GM18498 (cell line): ENCODE measurements around the gene SLC14A1.
"Not testable (repeated sequence)": the region's sequence is repeated elsewhere in the genome, so short reads cannot be mapped to it uniquely, and the experiment has no call there.

Experiments used
- ATAC-seq: cut with Tn5 transposase; IDR thresholded peaks from one replicate; pipeline ENCODE4 v1.9.1; 2021; ENCODE audit warnings: mild to moderate bottlenecking, moderate library complexity; ENCODE audit not compliant: unreplicated experiment

SLC14A1 gene

DNA sequence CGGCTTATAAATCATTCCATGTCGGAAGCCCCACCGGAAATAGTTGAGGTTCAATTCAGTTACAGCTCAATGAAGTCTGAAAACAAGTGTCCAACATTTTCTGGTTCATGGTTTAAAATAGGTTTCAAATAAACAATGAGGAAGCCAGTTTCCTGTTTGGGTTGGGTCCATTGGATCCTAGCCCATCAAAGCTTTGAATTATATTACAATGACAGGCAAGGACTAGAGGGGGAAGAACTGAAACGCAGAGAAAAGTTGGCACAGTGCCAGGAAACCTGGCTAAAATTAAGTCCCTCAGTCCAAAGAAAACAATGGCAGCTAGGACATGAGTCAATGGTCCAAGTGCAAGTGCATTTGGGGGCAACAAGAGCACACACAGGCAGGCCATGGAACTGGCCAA, 32.0 kb downstream of the SLC14A1 start:
- no peak for ATAC-seq

DNA sequence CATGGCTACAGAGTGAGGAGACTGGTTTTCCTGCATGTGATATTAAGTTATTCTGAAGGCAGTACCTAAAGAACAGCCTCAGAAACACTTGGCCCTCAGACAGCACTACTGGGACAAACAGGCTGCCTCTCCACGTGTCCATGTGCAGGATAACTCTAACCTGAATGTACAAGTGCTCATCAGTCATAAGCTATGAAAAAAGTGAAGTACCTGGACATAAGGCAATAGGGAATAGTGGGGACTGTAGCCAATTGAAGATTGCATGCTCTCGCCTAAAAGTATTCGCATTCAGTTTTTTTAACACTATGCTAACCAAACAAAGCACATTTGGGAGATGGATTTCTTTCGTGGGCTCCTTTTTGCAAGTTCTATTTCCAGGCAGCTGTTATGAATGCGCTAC, 33.0 kb downstream of the SLC14A1 start:
- ATAC-seq = no peak

DNA sequence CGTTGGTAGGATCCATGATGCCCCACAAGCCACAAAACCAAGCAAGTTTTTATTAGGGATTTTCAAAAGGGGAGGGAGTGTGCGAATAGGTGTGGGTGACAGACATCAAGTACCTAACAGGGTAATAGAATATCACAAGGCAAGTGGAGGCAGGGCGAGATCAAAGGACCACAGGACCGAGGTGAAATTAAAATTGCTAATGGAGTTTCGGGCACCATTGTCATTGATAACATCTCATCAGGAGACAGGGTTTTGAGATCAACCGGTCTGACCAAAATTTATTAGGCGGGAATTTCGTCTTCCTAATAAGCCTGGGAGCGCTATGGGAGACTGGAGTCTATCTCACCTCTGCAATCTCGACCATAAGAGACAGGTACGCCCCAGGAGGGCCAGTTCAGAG, 33.7 kb downstream of the SLC14A1 start:
- ATAC-seq = not testable (repeated sequence)

DNA sequence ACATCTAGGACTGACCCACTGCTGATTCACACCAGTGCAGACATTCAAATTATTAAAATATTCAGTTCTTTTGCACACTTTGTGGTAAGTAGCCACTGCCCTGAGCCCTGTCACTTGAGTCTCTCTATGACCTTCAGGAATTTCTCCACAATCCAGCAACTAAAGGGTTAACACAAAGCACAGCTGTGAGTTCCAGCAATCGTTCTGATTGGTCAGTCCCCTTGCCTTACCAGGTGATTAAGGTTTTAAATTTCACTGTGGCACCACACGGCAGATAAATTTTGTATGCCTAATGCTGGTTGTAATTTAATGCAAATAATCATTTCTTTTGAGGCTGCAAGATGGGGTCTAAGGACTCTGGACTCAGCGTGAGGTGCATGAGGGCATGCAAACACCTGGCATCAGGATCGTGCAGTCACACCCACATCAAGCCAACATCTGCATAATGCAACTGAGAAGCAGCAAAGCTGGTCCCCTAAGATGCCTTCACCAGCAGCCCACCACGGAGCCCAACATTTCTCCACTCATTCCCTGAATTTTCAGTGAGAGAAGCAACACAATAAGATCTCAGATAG, 36.6 kb downstream of the SLC14A1 start:
- ATAC-seq = no peak

DNA sequence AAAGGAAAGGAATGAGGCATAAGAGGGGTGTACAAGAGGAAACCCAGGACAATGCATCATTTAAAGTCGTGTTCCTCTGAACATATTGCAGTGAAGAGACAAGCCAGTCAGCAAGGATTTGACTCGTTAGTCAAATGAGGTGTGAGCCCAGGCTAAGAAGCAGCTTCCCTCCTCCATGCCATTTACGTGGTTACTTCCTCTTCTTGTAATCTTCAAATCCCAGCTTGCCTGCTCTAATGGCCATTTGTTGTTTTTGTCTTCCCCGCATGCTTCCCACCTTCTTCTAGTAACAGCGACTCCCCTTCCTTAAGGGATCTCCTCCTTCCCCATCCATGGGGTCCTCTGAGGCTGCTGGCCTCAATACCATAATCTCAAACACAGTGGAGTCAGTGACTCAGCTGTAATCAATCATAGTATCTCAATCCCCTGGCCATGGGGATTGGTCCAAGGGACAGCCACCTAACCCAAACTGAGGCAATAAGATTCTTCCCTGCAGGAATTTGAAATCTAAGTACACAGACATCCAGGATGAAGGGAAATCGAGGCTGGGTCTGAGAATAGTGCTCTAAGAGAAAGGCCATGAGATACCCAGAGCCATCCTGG, 37.6 kb downstream of the SLC14A1 start:
- ATAC-seq = no peak

DNA sequence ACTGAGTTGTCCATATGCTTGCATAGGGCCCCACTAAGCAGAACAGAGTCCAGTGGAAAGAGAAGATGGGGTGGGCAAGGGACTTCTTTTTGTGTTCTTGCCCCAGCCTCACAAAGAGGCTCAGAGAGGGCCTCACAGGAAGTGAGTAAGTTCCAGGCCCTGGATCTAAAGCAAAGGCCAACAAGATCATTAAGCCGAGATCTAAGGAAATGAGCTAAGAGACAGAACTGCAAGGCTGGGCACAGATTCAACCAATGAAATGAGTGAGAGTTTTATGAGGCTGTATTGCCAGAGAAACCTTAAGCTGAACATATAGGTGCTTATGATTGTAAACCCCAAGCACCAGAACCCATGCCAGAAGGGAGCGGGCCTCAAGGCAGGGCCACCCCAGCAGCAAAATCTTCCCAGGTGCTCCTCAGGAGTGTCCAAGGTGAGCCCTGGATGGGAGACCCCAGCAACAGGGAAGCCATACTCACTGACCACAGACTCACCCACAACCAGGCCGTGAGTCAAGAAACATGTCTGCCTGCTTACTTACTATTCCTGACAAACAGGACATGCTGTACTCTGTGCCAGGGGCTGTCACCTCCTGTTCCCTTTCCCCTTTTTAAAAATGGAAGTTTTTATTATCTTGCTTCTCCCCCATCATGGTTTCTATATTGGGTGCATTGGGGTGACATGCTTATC, 40.2 kb downstream of the SLC14A1 start:
- no peak for ATAC-seq

DNA sequence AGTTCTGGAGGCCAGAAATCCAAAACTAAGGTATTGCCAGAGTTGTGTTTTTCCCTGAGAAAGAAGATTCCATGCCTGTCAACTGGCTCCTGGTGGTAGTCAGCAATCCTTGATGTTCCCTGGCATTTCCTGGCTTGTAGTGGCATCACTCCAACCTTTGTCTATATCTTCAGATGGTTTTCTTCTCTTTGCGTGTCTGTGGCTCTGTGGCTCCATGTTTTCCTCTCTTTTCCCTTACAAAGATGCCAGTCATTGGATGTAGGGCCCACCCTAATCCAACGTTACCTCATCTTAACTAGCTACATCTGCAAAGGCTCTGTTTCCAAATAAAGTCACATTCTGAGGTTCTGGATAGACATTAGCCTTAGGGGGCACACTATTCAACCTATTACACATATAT, 41.8 kb downstream of the SLC14A1 start:
- no peak for ATAC-seq

DNA sequence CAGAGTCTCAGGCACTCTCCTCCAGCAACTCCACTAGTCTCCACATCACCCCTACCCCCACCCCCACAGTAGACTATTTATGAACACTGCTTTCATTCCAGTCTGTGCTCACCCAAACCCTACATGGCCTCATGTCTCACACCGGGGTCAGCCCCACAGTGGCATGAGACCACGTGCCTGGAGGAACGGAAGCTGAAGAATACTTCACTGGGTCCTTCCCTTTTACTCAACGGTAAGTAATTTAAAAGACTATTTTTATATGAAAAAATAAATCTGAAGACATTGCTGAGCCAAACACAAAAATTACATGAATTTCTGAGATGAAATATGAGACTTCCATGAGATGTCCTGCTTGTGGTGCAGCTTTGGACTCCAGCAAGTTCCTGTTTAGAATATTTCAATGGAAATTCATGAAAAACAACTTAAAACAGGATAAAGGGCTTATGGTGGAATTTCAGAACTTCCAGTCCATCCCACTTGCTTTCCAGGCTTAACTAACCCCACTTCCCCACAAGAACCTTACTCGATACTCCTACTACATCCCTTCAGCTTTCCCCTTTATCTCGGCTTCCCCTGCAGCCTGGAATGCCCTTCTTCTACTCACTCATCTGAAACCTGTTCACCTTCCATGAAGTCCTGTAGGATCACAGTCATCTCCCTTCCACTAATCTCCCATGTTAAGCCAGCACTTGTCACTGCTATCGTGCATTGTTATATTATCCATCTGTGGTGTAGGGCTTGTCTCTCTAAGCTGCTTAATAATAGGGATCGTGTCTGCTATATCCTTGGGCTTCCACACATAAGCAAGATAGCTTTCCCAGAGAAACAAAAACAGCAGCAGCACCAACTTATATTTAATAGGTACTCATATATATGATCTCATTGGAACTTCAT, 47.9 kb downstream of the SLC14A1 start:
- no peak for ATAC-seq

DNA sequence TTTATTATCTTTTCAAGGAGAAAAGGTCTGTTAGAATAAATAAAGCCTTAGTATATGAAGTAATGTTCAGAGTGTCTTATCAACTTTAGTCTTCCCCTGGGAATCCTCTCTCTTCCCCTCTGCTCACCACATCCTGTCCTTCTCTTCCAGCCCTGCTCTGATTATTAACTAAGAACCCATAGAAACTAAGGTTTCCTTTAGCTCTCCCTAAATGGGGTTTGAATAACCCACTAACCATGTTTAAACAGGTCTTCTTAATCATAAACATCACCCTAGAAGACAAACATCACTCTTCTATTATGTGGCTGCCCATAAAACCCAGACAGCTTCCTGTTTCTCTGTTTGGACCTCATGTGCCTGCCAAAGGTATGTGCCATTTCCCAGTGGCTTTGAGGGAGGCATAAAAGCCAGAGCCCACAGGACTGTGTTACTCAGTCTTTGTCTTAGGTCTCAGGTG, 50.1 kb downstream of the SLC14A1 start:
- ATAC-seq = peak; percentile 47

DNA sequence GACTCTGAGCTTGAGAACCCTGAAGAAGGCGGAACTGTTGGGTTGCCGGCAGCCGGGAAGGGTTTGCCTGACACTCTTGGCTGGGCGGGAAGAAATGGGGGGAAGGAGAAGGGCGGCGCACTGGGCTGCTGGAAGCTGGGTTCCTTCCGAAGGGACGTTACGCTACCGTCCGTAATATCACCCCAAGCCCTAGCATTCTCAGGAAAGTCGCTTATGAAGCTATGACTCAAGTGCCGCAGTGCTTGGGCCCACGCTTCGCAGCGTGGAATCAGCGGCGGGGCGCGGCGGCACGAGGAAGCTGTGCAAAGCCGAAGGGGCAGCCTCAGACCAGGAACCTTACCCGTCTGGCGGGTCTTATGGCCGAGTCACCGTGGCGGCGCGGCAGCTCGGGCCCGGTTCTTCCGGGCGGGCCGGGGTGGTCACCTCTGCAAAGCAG, 51.3 kb downstream of the SLC14A1 start:
- peak; percentile 75 for ATAC-seq

DNA sequence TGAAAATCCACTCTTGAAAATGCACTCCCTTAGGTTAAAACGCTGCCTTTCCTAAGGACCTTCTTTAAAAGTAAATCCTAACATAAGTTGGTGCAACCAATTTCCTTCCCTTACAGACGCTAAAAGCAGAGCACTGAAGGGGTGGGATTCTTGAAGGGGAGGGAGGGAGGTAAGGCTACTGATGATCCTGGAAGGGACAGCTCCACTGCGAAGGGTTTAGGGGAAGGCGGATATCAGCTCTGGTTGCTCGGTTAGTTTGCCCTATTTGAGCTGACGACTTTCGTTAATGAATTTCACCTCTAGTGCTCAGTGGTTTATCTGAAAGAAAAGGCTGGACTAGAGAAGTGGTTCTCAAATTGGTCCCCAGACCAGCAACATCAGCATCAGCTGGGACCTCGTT, 51.8 kb downstream of the SLC14A1 start:
- no peak for ATAC-seq

DNA sequence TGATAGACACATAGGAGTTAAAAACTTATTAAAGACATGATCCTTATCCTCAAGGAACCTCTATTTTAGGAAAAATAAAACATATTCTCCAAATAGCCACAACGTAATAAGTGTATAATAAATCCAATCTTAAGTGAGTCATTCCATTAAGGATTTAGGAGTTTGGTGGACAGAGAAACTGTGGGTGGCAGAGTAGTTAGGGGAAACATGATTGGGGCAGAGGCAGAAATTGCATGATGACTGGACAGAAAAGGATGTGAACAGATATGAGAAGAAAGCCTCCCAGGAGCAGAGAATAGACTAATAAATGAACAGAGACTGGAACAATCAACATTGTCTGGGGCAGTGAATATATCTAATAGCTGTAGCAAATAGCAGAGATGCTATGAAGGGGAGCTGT, 53.4 kb downstream of the SLC14A1 start:
- ATAC-seq = no peak

DNA sequence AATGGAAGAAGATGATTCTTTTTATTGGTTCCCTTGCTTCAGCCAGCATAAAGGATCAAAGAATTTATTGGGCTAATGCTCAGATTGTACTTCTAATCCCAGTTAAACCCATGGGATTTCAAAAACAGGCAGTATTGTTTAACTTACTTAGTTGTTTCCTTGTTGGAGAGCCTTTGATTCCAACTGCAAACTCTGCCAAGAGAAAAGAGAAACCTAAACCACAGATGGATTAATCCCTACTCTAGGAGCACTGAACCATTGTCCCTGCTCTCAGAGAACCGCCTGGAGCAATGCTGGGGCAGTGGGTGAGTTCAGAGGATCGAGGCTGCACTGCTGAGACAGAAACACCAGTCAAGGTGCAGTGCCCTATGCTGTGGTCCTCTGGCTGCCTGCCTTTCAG, 56.6 kb downstream of the SLC14A1 start:
- no peak for ATAC-seq

DNA sequence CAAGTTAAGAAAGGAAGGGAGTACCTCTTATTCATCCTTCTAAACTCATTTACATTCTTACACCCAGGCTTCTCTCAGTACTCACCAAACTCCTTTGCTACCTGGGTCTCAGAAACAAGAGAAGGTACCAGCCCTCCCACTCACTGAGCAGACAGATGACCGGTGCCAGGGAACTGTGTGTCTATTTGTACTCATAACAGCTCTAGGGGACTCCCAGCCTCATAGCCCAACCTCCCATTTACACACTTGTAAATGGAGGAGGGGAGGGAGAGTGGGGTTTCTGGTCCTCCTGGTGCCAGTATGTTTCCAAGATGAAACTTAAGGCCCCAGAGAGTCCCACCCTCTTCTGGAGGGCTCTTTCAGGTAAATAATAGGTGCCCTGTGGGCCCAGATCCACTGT, 58.7 kb downstream of the SLC14A1 start:
- ATAC-seq = no peak

DNA sequence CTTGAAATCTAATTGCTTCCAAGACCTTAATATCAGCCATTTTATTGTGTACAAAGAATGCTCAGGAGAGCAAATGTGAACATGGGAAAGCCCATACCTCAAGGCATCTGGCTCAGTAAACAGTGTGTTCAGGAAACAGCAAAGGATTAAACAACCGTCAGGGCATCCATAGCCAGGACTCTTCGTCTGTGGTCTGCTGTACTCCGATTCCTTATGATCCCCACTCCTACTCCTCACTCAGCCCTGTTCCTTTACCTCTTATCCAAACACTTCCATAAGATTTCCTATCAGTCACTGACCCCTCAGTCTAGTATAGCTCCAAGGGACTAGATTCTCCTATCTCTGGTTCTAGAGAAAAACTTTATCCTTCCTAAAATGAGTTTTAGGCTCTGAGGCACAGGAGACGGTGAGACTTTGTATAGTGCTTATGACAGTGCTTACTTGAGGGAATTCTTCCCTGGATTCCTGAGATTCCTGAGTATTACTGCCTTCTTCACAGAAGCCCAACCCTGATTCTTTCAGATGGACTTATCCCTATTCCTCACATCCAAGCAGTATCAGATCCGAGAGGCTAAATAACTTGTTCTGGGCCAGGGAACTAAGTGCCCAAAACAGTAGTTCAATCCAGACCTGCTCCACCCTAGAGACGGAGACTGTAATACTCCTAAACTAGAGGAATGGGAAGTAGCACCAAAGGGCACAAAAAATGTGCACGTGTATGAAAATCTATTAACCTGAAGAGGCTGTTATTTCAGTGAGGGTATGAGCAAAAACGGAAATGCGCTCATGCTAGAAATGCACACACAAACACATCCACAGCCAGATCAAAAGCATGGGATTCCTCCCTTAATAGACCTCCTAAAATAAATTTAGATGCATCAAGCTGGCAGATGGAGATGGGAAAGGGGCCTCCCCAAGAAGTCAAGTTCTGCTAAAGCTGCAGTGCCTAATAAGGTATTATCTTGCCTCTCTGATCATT, 59.4 kb downstream of the SLC14A1 start:
- no peak for ATAC-seq

DNA sequence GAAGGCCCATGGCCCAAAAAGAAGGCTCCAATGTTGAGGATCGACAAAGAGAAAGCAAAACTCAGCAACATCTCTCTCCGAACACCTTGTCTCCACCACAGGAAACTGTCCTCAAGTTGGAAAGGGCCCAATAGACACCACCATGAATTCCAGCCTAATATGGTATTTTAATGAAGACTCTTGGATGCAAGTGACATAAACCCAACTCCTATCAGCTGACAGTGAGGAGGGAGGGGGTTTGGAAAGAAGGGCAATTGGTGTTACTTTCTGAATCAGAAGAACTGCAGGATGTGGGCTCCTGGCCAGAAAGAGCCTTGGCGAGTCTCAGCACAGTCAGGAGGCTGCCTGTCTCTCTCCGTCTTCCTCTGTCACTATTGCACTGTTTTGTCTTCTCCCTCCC, 61.2 kb downstream of the SLC14A1 start:
- ATAC-seq = peak; percentile 67

DNA sequence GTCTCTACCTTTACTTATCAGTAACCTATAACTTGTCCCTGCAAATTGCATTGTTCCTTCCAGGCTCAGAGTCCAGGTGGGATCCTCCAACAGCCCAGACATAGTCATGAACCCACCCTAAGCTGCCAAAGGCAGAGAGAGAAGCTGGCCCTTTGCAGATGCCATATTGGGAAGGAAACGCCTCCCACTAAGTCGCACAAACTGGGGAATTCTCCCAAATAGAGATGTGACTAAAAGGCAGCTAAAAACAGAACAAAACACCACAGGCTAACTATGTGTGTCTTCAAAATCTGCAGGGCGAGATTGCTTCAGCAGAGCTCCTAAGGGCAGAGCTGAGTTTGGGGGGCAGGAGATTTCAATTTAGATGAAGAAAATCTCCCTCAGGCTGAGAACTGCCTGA, 63.0 kb downstream of the SLC14A1 start:
- ATAC-seq = no peak

DNA sequence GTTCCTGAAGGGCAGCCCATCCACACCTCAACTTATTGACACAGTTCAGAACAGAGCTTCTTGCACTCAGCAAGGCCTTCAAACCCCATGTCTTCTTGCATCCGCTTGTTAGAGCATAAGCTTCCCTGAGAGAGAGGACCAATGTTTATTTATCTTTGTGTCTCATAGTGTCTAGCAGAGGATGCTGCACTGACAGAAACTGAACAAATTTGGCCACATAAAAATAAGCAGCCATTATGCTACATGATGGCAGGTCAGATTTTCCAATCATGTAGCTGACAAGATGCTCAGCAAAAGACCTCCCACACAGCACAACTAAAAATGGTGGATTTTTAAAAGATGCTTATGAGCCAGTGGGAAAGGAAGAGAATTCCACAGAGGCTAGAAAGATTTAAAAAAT, 63.4 kb downstream of the SLC14A1 start:
- no peak for ATAC-seq

DNA sequence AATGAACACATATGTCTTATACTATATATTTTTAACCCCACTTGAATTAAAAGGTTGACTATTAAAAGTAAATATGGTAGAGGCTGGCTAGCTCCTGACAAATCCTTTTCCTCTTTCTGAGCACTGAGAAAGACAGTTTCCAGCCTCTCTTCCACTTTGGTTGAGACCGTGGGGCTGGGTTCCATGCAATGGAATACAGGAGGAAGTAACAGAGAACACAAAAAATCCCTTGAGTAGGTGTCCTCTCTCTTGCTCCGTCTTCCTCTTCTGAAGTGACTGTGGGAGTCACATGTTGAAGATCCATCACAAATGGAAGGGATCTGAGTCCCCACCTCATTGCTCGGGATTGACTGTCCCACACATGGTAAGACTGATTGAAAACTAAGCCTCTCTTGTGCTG, 64.9 kb downstream of the SLC14A1 start:
- no peak for ATAC-seq

DNA sequence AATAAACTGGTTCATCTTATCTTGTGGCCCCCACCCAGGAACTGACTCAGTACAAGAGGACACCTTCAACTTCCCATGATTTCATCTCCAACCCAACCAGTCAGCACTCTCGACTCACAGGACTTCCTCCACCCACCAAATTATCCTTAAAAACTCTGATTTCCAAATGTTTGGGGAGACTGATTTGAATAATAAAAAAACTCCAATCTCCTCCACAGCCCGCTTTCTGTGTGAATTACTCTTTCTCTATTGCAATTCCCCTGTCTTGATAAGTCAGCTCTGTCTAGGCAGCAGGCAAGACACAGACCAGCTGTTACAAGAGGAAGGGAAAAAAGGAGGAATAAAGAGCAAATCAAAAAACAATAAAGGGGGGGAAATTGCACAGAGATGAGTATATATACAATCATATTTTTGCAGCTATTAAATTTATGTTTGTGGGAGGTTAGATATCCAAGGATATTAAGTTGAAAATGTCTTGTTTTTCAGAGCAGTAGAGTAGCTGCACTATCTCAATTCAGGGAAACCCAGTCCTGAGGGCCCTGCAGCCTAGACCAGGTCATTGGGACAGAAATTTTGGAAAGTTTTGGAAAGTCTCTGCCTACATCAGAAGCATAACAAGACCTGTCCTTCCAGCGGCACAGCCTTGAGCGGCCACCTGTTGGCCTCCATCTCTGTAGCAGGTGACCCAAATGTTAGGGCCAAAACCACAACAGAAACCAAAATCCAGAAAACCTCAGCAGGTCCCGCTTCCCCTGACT, 68.7 kb downstream of the SLC14A1 start:
- no peak for ATAC-seq
